GM12864 (cell line): ENCODE results near the gene TROAP.

Source experiments
- DNase-seq: peaks from one replicate; pipeline ENCODE4 v3.0.0-alpha.2; 2011; ENCODE audit warnings: low read depth
- H3K4me3 ChIP-seq: 2 replicates; pipeline ENCODE4 v1.5.1; 2011; ENCODE audit warnings: mild to moderate bottlenecking, low read depth, low read length, control low read depth
- CTCF ChIP-seq: IDR thresholded peaks from 2 replicates; pipeline ENCODE4 v1.5.1; 2011; ENCODE audit warnings: low read depth, mild to moderate bottlenecking, moderate library complexity, low read length, control low read depth, inconsistent platforms; ENCODE audit errors: missing control alignments

Gene TROAP

GRCh38 chr12:49366096-49366651 is 43.1 kb downstream of the TROAP start:
- no peak for TF ChIP-seq CTCF
- peak overlapping the region; percentile 81 for H3K4me3 ChIP-seq
- DNase-seq = no peak

- peak overlapping the region; percentile 81 for H3K4me3 ChIP-seq
- DNase-seq = peak; percentile 76
- TF ChIP-seq CTCF = peak; percentile 31
These were observed 43.8 kb downstream of the TROAP start for GRCh38 chr12:49366652-49367380.

- no peak for DNase-seq
- TF ChIP-seq CTCF = no peak
- H3K4me3 ChIP-seq = peak within 1 kb of the TSS; percentile 81
These were observed 44.6 kb downstream of the TROAP start, which contains the start of gene SPATS2 for GRCh38 chr12:49367381-49368239. Gene SPATS2 (plus strand): TSS chr12:49367462. CDS start chr12:49461013, 93,551 bp downstream.

GRCh38 chr12:49368240-49368600 is 45.2 kb downstream of the TROAP start:
- no peak for TF ChIP-seq CTCF
- no peak for DNase-seq

GRCh38 chr12:49369411-49370145 is 46.5 kb downstream of the TROAP start:
- peak overlapping the region; percentile 81 for H3K4me3 ChIP-seq
- peak; percentile 69 for DNase-seq
- TF ChIP-seq CTCF = peak; percentile 59

More at GRCh38 chr12:49368240-49368600, 45.2 kb downstream of the TROAP start:
- peak overlapping the region; percentile 81 for H3K4me3 ChIP-seq

- no peak for DNase-seq
- TF ChIP-seq CTCF = no peak
- peak overlapping the region; percentile 81 for H3K4me3 ChIP-seq
These were observed 47.5 kb downstream of the TROAP start for GRCh38 chr12:49370539-49370938.
